MCF 10A (cell line): ENCODE measurements around the gene GALNT9. TPM values are rescaled to one million over a fixed set of nuclear protein-coding genes. Genes with fewer than 3 reads are reported as not detected.
"Not testable (repeated sequence)": the region's sequence is repeated elsewhere in the genome, so short reads cannot be mapped to it uniquely, and the experiment has no call there.

ENCODE experiments used
- BruUV-seq: library from RNA; stranded (reverse); fragments of 400-500 nt; replicated peaks from 2 replicates; lab custom pipeline; 2021; lab: Mats Ljungman, UMichigan
- CTCF ChIA-PET: fragments of 300-600 bp; sonication (Branson Sonifier 250); formaldehyde crosslinking; extraction: SDS; loops from one replicate; lab custom pipeline; 2021; ENCODE audit warnings: antibody characterized with exemption, inconsistent platforms; lab: Yijun Ruan, JAX
- POLR2A ChIA-PET: fragments of 300-600, 350-650 bp; sonication (Branson Sonifier 250); formaldehyde crosslinking; extraction: SDS; loops from one replicate; lab custom pipeline; 2020; ENCODE audit warnings: antibody characterized with exemption, inconsistent platforms; lab: Yijun Ruan, JAX
- DNase-seq: peaks from one replicate; pipeline ENCODE4 v3.0.0-alpha.2; 2018; ENCODE audit not compliant: unreplicated experiment
- H3K27ac Mint-ChIP-seq: one replicate; pipeline ENCODE4 v1.8.0; 2022; ENCODE audit warnings: mild to moderate bottlenecking, low read depth, mixed read lengths; ENCODE audit not compliant: unreplicated experiment
- H3K27me3 Mint-ChIP-seq: one replicate; pipeline ENCODE4 v1.8.0; 2022; ENCODE audit warnings: mixed read lengths; ENCODE audit not compliant: insufficient read depth, unreplicated experiment
- H3K36me3 Mint-ChIP-seq: one replicate; pipeline ENCODE4 v1.8.0; 2022; ENCODE audit warnings: mild to moderate bottlenecking, moderate library complexity, mixed read lengths; ENCODE audit not compliant: insufficient read depth, unreplicated experiment
- H3K4me1 Mint-ChIP-seq: one replicate; pipeline ENCODE4 v1.8.0; 2022; ENCODE audit warnings: mixed read lengths; ENCODE audit not compliant: insufficient read depth, unreplicated experiment
- H3K4me3 Mint-ChIP-seq: one replicate; pipeline ENCODE4 v1.8.0; 2022; ENCODE audit warnings: mild to moderate bottlenecking, moderate library complexity, mixed read lengths; ENCODE audit not compliant: unreplicated experiment
- H3K9me3 Mint-ChIP-seq: one replicate; pipeline ENCODE4 v1.8.0; 2022; ENCODE audit warnings: mixed read lengths; ENCODE audit not compliant: unreplicated experiment
- intact Hi-C: fragments of 100-400 bp; cut with micrococcal nuclease; formaldehyde crosslinking; loops from 2 replicates; pipeline ENCODE4 v1.14.1; 2022
- total RNA-seq: library from RNA; stranded (reverse); gene quantifications from 2 replicates; pipeline ENCODE4 v1.2.3, GENCODE V29; 2022
- TF ChIP-seq, protein P1 (sequence below): fragments of 200-600 bp; IDR thresholded peaks from one replicate; pipeline ENCODE4 v1.8.0; 2022; ENCODE audit warnings: antibody characterized with exemption, mild to moderate bottlenecking; ENCODE audit not compliant: unreplicated experiment

Gene GALNT9
- total RNA-seq, 1 experiment from 2014 or later = 4.4 TPM

DNA sequence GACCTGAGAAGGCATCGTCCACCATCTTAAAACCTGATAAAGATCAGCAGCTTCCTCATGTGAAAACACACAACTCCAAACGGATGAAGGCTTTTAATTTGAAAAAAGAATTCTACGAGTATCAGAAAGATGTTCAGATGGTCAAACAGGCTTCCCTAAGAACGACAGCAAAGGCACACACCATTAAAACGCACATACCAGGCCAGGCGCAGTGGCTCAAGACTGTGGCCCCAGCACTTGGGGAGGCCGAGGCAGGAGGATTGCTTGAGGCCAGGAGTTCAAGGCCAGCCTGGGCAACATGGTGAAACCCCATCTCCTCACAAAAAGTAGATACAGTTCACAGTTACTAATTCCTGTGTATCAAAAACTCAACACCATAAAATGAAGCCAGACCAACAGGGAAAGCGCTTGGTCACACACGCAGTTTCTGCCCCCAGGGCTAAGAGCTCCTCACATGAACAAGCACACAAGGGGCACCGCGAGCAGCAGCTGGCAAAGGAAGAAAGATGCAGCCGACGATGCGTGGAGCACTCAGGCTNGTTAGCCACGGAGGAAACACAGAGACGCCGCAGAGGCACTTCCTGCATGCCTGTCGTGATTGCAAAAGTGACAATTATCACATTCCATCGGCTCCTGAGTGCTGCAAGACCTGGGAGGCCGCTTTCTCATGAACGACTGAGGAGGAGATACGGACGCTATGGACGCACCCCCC lies 107.1 kb downstream of the GALNT9 start:
- H3K27ac Mint-ChIP-seq = no peak overlapping the region
- no peaks in the 10 kb centered on the region for H3K36me3 Mint-ChIP-seq
- peak; percentile 17 for DNase-seq
- BruUV-seq = no TSS peak
- peaks cover 31% of the 10 kb centered on the region for H3K27me3 Mint-ChIP-seq
- intact Hi-C loops = no loop called here
- TF ChIP-seq, protein P1, sequence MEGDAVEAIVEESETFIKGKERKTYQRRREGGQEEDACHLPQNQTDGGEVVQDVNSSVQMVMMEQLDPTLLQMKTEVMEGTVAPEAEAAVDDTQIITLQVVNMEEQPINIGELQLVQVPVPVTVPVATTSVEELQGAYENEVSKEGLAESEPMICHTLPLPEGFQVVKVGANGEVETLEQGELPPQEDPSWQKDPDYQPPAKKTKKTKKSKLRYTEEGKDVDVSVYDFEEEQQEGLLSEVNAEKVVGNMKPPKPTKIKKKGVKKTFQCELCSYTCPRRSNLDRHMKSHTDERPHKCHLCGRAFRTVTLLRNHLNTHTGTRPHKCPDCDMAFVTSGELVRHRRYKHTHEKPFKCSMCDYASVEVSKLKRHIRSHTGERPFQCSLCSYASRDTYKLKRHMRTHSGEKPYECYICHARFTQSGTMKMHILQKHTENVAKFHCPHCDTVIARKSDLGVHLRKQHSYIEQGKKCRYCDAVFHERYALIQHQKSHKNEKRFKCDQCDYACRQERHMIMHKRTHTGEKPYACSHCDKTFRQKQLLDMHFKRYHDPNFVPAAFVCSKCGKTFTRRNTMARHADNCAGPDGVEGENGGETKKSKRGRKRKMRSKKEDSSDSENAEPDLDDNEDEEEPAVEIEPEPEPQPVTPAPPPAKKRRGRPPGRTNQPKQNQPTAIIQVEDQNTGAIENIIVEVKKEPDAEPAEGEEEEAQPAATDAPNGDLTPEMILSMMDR = no peak
- ChIA-PET POLR2A (no interaction called here), CTCF (no interaction called here)
- H3K9me3 Mint-ChIP-seq = no peaks in the 10 kb centered on the region
- no peak overlapping the region for H3K4me3 Mint-ChIP-seq
- H3K4me1 Mint-ChIP-seq = no peaks in the 10 kb centered on the region

DNA sequence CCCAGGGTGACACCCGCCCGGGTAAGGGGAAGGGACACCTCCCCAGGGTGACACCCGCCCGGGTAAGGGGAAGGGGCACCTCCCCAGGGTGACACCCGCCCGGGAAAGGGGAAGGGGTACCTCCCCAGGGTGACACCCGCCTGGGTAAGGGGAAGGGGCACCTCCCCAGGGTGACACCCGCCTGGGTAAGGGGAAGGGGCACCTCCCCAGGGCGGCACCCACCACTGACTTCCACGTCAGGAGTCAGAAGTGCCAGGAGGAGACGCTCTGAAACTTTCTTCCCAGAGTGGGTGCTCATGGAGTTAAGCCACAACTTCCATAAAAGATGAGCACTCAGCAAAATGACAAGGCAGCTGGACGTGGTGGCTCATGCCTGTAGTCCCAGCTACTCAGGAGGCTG lies 109.6 kb downstream of the GALNT9 start:
- CTCF ChIA-PET = interaction anchor here (1.4 kb wide), 1 partner anchor 11 kb away, joined by 4 read pairs; no protein-coding TSS in a partner anchor
- H3K27ac Mint-ChIP-seq, POLR2A ChIA-PET, BruUV-seq, H3K4me3 Mint-ChIP-seq, H3K9me3 Mint-ChIP-seq, DNase-seq, H3K36me3 Mint-ChIP-seq, H3K4me1 Mint-ChIP-seq: not testable (repeated sequence)
- intact Hi-C loops = loop anchor here (2.0 kb wide), 1 partner anchor 65 kb away; no protein-coding TSS in a partner anchor
- peaks cover 49% of the 10 kb centered on the region for H3K27me3 Mint-ChIP-seq

DNA sequence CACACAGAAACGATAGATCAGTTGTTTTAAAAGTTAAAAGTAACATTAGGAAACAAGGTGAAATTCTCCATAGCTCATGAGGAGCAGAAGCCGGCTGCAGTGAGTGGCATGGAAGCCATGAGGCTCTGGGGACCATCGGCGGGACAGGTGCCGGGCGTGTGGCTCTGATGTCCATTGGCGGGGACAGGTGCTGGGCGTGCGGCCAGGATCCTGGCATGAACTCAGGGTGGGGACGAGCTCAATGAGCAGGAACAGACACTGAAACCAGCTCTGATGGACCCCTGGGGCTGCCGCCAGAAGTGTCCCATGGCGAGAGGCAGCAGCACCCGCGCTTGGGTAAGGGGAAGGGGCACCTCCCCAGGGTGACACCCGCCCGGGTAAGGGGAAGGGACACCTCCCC lies 110.1 kb downstream of the GALNT9 start:
- Mint-ChIP-seq H3K36me3 (no peaks in the 10 kb centered on the region), H3K27ac (no peak overlapping the region), H3K9me3 (no peaks in the 10 kb centered on the region), H3K4me1 (no peaks in the 10 kb centered on the region), H3K4me3 (no peak overlapping the region), H3K27me3 (peaks cover 54% of the 10 kb centered on the region)
- CTCF ChIA-PET = interaction anchor here (0.8 to 1.4 kb wide), 3 partner anchors 11 to 228 kb away, joined by 3 to 6 read pairs (median 4); no protein-coding TSS in a partner anchor
- POLR2A ChIA-PET = no interaction called here
- intact Hi-C loops = loop anchor here (2.0 kb wide), 1 partner anchor 65 kb away; no protein-coding TSS in a partner anchor
- BruUV-seq = no TSS peak
- TF ChIP-seq, protein P1 = no peak
- DNase-seq = no peak

DNA sequence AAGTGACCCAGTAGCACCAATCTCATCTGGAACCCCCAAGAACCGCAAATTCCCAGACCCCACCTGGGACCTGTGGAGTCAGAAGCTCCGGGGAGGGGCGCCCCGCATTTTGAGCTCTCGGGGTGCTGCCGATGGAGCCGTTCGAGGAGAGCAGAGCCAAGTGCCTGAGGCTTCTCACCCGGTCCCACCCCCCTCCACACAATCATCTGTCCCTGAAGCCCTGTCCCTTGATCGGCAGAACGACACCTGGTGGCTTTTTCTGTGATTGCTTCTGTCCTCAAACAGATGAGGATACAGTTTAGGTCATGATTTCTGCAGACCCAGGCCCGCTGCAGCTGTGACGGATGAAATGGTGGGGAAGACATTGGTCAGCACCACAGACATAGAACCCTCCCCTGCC lies 110.5 kb downstream of the GALNT9 start:
- H3K27me3 Mint-ChIP-seq = peaks cover 58% of the 10 kb centered on the region
- peak; percentile 35 for DNase-seq
- H3K27ac Mint-ChIP-seq = no peak overlapping the region
- no peaks in the 10 kb centered on the region for H3K4me1 Mint-ChIP-seq
- no peaks in the 10 kb centered on the region for H3K36me3 Mint-ChIP-seq
- BruUV-seq = no TSS peak
- intact Hi-C loops = loop anchor here (2.0 kb wide), 1 partner anchor 64 kb away; no protein-coding TSS in a partner anchor
- no peaks in the 10 kb centered on the region for H3K9me3 Mint-ChIP-seq
- POLR2A ChIA-PET = no interaction called here
- TF ChIP-seq, protein P1 = no peak
- CTCF ChIA-PET = interaction anchor here (0.6 to 1.4 kb wide), 4 partner anchors 9 to 227 kb away, joined by 3 to 6 read pairs (median 4); no protein-coding TSS in a partner anchor
- no peak overlapping the region for H3K4me3 Mint-ChIP-seq
